Naive thymus-derived CD4-positive, alpha-beta T cell (primary cell): Measurements from ENCODE around the gene LRRC45. TPM values are rescaled to one million over a fixed set of nuclear protein-coding genes. Genes with fewer than 3 reads are reported as not detected.

ENCODE experiments used
- polyA plus RNA-seq, 2 donors: library from polyadenylated mRNA; unstranded; fragments of 300-500 nt; fragmentation: Illumina TruSeq; gene quantifications; one replicate each; pipeline ENCODE4 v1.2.3, GENCODE V29; 2021
- total RNA-seq, 6 experiments: library from RNA in 5 of 6; stranded (reverse) in 5 of 6; gene quantifications; 1 replicate in 5 of 6; 2 replicates in 1 of 6; pipeline ENCODE4 v1.2.3 and lab custom pipeline; 2021 to 2026

The LRRC45 gene
- total and polyA plus RNA-seq, 7 experiments from 2014 or later, result 4.1 to 39.1 (median 12.0) TPM

Other genes with a start within 250 kb of the LRRC45 start
- not detected for gene GCGR, start 219.2 kb upstream of the LRRC45 start, total RNA-seq
- gene GCGR, start 219.2 kb upstream of the LRRC45 start, polyA plus RNA-seq, result not detected
- gene MCRIP1, start 190.0 kb upstream of the LRRC45 start, total RNA-seq, result 10 to 100 TPM; 41.1 to 65.3 (median 53.1) TPM
- gene MCRIP1, start 190.0 kb upstream of the LRRC45 start, polyA plus RNA-seq, result 10 to 100 TPM; 44.5 to 59.0 TPM
- gene PPP1R27, start 188.3 kb upstream of the LRRC45 start, total RNA-seq, result not detected
- gene PPP1R27, start 188.3 kb upstream of the LRRC45 start, polyA plus RNA-seq, result under 1 TPM in 1 of 2 donors, not detected in 1; 0.13 TPM
- 100 to 1,000 TPM; 188 to 568 (median 304) TPM for gene P4HB, start 162.8 kb upstream of the LRRC45 start, total RNA-seq
- 100 to 1,000 TPM; 161 to 224 TPM for gene P4HB, start 162.8 kb upstream of the LRRC45 start, polyA plus RNA-seq
- gene ARHGDIA, start 152.0 kb upstream of the LRRC45 start, total RNA-seq, result 100 to 1,000 TPM; 308 to 671 (median 465) TPM
- 100 to 1,000 TPM in 1 of 2 donors, 10 to 100 TPM in 1; 66.5 to 140 TPM for gene ARHGDIA, start 152.0 kb upstream of the LRRC45 start, polyA plus RNA-seq
- gene ALYREF, start 131.7 kb upstream of the LRRC45 start, total RNA-seq, result 100 to 1,000 TPM in 1 of 5 experiments, 10 to 100 TPM in 4; 38.3 to 159 (median 83.2) TPM
- gene ALYREF, start 131.7 kb upstream of the LRRC45 start, polyA plus RNA-seq, result 10 to 100 TPM; 28.5 to 31.5 TPM
- 100 to 1,000 TPM in 1 of 5 experiments, 10 to 100 TPM in 4; 30.8 to 106 (median 40.5) TPM for gene ANAPC11, start 131.6 kb upstream of the LRRC45 start, total RNA-seq
- 100 to 1,000 TPM; 245 to 278 TPM for gene ANAPC11, start 131.6 kb upstream of the LRRC45 start, polyA plus RNA-seq
- under 1 TPM in 4 of 5 experiments, not detected in 1; 0.29 to 0.59 (median 0.54) TPM for gene NPB, start 121.1 kb upstream of the LRRC45 start, total RNA-seq
- gene NPB, start 121.1 kb upstream of the LRRC45 start, polyA plus RNA-seq, result under 1 TPM in 1 of 2 donors, not detected in 1; 0.20 TPM
- 10 to 100 TPM; 17.5 to 43.6 (median 35.2) TPM for gene PCYT2, start 111.9 kb upstream of the LRRC45 start, total RNA-seq
- gene PCYT2, start 111.9 kb upstream of the LRRC45 start, polyA plus RNA-seq, result 10 to 100 TPM; 22.4 to 27.0 TPM
- 10 to 100 TPM; 56.0 to 81.4 (median 69.7) TPM for gene SIRT7, start 105.1 kb upstream of the LRRC45 start, total RNA-seq
- gene SIRT7, start 105.1 kb upstream of the LRRC45 start, polyA plus RNA-seq, result 10 to 100 TPM; 21.6 to 38.7 TPM
- gene MAFG, start 95.6 kb upstream of the LRRC45 start, total RNA-seq, result 10 to 100 TPM; 12.9 to 28.1 (median 18.1) TPM
- gene MAFG, start 95.6 kb upstream of the LRRC45 start, polyA plus RNA-seq, result 1 to 10 TPM; 2.4 to 2.6 TPM
- 10 to 100 TPM in 1 of 5 experiments, 1 to 10 TPM in 4; 1.8 to 31.1 (median 2.3) TPM for gene PYCR1, start 86.0 kb upstream of the LRRC45 start, total RNA-seq
- gene PYCR1, start 86.0 kb upstream of the LRRC45 start, polyA plus RNA-seq, result 1 to 10 TPM; 4.2 to 4.5 TPM
- not detected for gene MYADML2, start 76.1 kb upstream of the LRRC45 start, total RNA-seq
- gene MYADML2, start 76.1 kb upstream of the LRRC45 start, polyA plus RNA-seq, result not detected
- gene NOTUM, start 62.1 kb upstream of the LRRC45 start, total RNA-seq, result under 1 TPM in 1 of 5 experiments, not detected in 4; 0.82 TPM
- gene NOTUM, start 62.1 kb upstream of the LRRC45 start, polyA plus RNA-seq, result under 1 TPM in 1 of 2 donors, not detected in 1; 0.35 TPM
- gene ASPSCR1, start 45.7 kb upstream of the LRRC45 start, total RNA-seq, result 10 to 100 TPM; 36.4 to 46.7 (median 46.0) TPM
- 10 to 100 TPM; 24.2 to 36.6 TPM for gene ASPSCR1, start 45.7 kb upstream of the LRRC45 start, polyA plus RNA-seq
- 10 to 100 TPM; 25.5 to 71.8 (median 31.8) TPM for gene CENPX, start 427 bp upstream of the LRRC45 start, total RNA-seq
- gene CENPX, start 427 bp upstream of the LRRC45 start, polyA plus RNA-seq, result 10 to 100 TPM; 62.3 to 72.7 TPM
- 1 to 10 TPM; 1.3 to 8.5 (median 2.1) TPM for gene RAC3, start 8.4 kb downstream of the LRRC45 start, total RNA-seq
- not detected for gene RAC3, start 8.4 kb downstream of the LRRC45 start, polyA plus RNA-seq
- gene DCXR, start 14.4 kb downstream of the LRRC45 start, total RNA-seq, result 100 to 1,000 TPM in 1 of 5 experiments, 10 to 100 TPM in 4; 63.0 to 130 (median 83.6) TPM
- 100 to 1,000 TPM; 164 to 228 TPM for gene DCXR, start 14.4 kb downstream of the LRRC45 start, polyA plus RNA-seq
- gene RFNG, start 28.5 kb downstream of the LRRC45 start, total RNA-seq, result 10 to 100 TPM; 25.0 to 45.5 (median 31.5) TPM
- 1 to 10 TPM; 4.2 to 6.7 TPM for gene RFNG, start 28.5 kb downstream of the LRRC45 start, polyA plus RNA-seq
- gene GPS1, start 28.6 kb downstream of the LRRC45 start, total RNA-seq, result 10 to 100 TPM; 68.3 to 88.1 (median 71.7) TPM
- 100 to 1,000 TPM; 105 to 124 TPM for gene GPS1, start 28.6 kb downstream of the LRRC45 start, polyA plus RNA-seq
- gene DUS1L, start 42.5 kb downstream of the LRRC45 start, total RNA-seq, result 100 to 1,000 TPM; 127 to 157 (median 147) TPM
- gene DUS1L, start 42.5 kb downstream of the LRRC45 start, polyA plus RNA-seq, result 100 to 1,000 TPM in 1 of 2 donors, 10 to 100 TPM in 1; 52.9 to 110 TPM
- 100 to 1,000 TPM in 2 of 5 experiments, 10 to 100 TPM in 3; 24.3 to 168 (median 59.0) TPM for gene FASN, start 74.9 kb downstream of the LRRC45 start, total RNA-seq
- gene FASN, start 74.9 kb downstream of the LRRC45 start, polyA plus RNA-seq, result 1 to 10 TPM in 1 of 2 donors, under 1 TPM in 1; 0.96 to 1.5 TPM
- 100 to 1,000 TPM in 2 of 5 experiments, 10 to 100 TPM in 3; 75.7 to 127 (median 95.0) TPM for gene CCDC57, start 189.5 kb downstream of the LRRC45 start, total RNA-seq
- gene CCDC57, start 189.5 kb downstream of the LRRC45 start, polyA plus RNA-seq, result 10 to 100 TPM; 32.1 to 36.8 TPM
- 100 to 1,000 TPM in 2 of 5 experiments, 10 to 100 TPM in 3; 14.6 to 264 (median 67.0) TPM for gene SLC16A3, start 205.7 kb downstream of the LRRC45 start, total RNA-seq
- 1 to 10 TPM; 1.4 to 1.9 TPM for gene SLC16A3, start 205.7 kb downstream of the LRRC45 start, polyA plus RNA-seq